Measurements from ENCODE around the gene KCND2. TPM values are rescaled to one million over a fixed set of nuclear protein-coding genes. Genes with fewer than 3 reads are reported as not detected.

Gene KCND2
- total RNA-seq, 2 experiments from 2014 or later: not detected

DNA sequence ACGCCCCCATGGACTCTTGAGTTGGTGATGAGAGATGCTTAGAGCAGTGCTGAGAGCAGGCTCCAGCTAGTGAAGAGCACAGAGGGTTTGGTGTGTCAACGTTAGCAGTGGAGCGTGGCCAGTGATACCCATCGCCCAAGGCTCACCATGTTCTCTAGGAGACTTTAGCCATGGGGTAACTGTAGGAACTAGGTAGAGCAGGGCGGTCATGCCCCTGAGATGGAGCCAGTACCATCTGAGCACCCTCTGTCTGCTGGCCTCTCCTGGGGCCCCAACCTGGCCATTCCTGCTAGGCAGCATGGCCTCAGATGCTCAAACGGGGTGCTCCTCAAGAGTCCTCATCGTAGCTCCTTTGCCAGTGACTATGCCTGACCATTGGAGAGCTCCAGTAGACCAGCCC is 179.7 kb downstream of the KCND2 start:
- intact Hi-C loops (cut with micrococcal nuclease; ENCODE audit: unreplicated experiment): no loop called here
- ChIA-PET CTCF (ENCODE audit: unreplicated experiment) (no interaction called here), POLR2A (no interaction called here)
- Histone ChIP-seq H4K20me1 (ENCODE audit: insufficient read depth, low read length) (no peaks in the 10 kb centered on the region), H3K4me3 (ENCODE audit: low read depth, low read length, poor library complexity, severe bottlenecking) (no peak overlapping the region), H3K9me2 (ENCODE audit: insufficient read depth, low read length) (no peaks in the 10 kb centered on the region), H3K4me1 (ENCODE audit: insufficient read depth, low read length, poor library complexity, severe bottlenecking) (no peaks in the 10 kb centered on the region), H3K79me2 (ENCODE audit: insufficient read depth, low read depth, low read length) (no peaks in the 10 kb centered on the region), H3K4me2 (ENCODE audit: low read length) (no peak overlapping the region), H3K36me3 (ENCODE audit: insufficient read depth, low read length) (no peaks in the 10 kb centered on the region), H3K9me3 (ENCODE audit: low read length) (0 out of 2 replicates have a peak, but pooled peaks cover 4% of the 10 kb centered on the region), H2AFZ (ENCODE audit: low read length) (no peak overlapping the region), H3K27ac (ENCODE audit: low read depth, low read length, poor library complexity, severe bottlenecking) (no peak overlapping the region)
- no peak for DNase-seq (ENCODE audit: low spot score)
- TF ChIP-seq EZH2phosphoT487 (IDR thresholded peaks at IDR 0.05; ENCODE audit: borderline replicate concordance, low read depth, low read length): no peak
- BruUV-seq (replicated peaks): no TSS peak

DNA sequence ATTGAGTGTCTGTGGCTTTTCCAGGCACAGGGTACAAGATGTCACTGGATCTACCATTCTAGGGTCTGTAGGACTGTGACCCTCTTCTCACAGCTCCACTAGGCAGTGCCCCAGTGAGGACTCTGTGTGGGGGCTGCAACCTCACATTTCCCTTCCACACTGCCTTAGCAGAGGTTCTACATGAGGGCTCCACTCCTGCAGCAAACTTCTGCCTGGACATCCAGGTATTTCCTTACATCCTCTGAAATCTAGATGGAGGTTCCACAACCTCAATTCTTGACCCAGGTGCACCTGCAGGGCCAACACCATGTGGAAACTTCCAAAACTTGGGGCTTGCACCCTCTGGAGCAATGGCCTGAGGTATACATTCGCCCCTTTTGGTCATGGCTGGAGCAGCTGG is 183.7 kb downstream of the KCND2 start:
- intact Hi-C loops (cut with micrococcal nuclease; ENCODE audit: unreplicated experiment): no loop called here
- CTCF ChIA-PET (ENCODE audit: unreplicated experiment): no interaction called here
- no TSS peak for BruUV-seq (replicated peaks)

DNA sequence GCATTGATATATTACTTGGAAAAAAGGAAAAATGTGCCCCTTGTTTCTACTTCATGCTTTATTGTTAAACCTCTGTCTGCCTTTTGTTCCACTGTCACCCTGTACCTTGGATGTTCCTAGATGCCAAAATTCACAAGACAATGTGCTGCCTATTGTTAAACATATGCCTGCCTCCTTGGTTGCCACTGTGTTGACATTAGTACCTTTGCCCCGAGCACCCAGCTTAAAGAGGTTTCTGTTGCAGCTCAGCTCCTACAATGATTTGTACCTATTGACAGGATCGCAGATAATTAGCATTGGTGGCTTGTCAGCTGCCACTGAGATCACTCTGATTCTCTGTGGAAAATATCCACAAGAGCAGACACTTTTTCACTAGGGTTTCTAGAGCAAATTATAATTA is 188.0 kb downstream of the KCND2 start:
- POLR2A ChIA-PET: interaction anchor here (0.5 to 0.7 kb wide), 2 partner anchors 10 to 14 kb away, joined by 3 read pairs; no protein-coding TSS in a partner anchor
- H3K79me2 ChIP-seq (ENCODE audit: insufficient read depth, low read depth, low read length): no peaks in the 10 kb centered on the region
- no peak overlapping the region for H3K4me3 ChIP-seq (ENCODE audit: low read depth, low read length, poor library complexity, severe bottlenecking)
- DNase-seq (ENCODE audit: low spot score): no peak
- TF ChIP-seq, protein P1, sequence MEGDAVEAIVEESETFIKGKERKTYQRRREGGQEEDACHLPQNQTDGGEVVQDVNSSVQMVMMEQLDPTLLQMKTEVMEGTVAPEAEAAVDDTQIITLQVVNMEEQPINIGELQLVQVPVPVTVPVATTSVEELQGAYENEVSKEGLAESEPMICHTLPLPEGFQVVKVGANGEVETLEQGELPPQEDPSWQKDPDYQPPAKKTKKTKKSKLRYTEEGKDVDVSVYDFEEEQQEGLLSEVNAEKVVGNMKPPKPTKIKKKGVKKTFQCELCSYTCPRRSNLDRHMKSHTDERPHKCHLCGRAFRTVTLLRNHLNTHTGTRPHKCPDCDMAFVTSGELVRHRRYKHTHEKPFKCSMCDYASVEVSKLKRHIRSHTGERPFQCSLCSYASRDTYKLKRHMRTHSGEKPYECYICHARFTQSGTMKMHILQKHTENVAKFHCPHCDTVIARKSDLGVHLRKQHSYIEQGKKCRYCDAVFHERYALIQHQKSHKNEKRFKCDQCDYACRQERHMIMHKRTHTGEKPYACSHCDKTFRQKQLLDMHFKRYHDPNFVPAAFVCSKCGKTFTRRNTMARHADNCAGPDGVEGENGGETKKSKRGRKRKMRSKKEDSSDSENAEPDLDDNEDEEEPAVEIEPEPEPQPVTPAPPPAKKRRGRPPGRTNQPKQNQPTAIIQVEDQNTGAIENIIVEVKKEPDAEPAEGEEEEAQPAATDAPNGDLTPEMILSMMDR (conservative IDR thresholded peaks at IDR 0.05; ENCODE audit: low read length): no peak
- no peak for TF ChIP-seq EZH2phosphoT487 (IDR thresholded peaks at IDR 0.05; ENCODE audit: borderline replicate concordance, low read depth, low read length)
- H3K36me3 ChIP-seq (ENCODE audit: insufficient read depth, low read length): no peaks in the 10 kb centered on the region
- CTCF ChIA-PET (ENCODE audit: unreplicated experiment): no interaction called here
- intact Hi-C loops (cut with micrococcal nuclease; ENCODE audit: unreplicated experiment): no loop called here
- BruUV-seq (replicated peaks): no TSS peak
- H3K9me2 ChIP-seq (ENCODE audit: insufficient read depth, low read length): no peaks in the 10 kb centered on the region
- no peaks in the 10 kb centered on the region for H4K20me1 ChIP-seq (ENCODE audit: insufficient read depth, low read length)
- H3K4me2 ChIP-seq (ENCODE audit: low read length): no peak overlapping the region
- no peaks in the 10 kb centered on the region for H3K4me1 ChIP-seq (ENCODE audit: insufficient read depth, low read length, poor library complexity, severe bottlenecking)
- H3K9me3 ChIP-seq (ENCODE audit: low read length): 0 out of 2 replicates have a peak, but pooled peaks cover 4% of the 10 kb centered on the region
- H2AFZ ChIP-seq (ENCODE audit: low read length): no peak overlapping the region
- no peak overlapping the region for H3K27ac ChIP-seq (ENCODE audit: low read depth, low read length, poor library complexity, severe bottlenecking)

More for the DNA sequence above, 183.7 kb downstream of the KCND2 start:
- TF ChIP-seq, protein P1 (conservative IDR thresholded peaks at IDR 0.05; ENCODE audit: low read length): no peak
- no peak for TF ChIP-seq EZH2phosphoT487 (IDR thresholded peaks at IDR 0.05; ENCODE audit: borderline replicate concordance, low read depth, low read length)
- Histone ChIP-seq H4K20me1 (ENCODE audit: insufficient read depth, low read length) (no peaks in the 10 kb centered on the region), H3K9me3 (ENCODE audit: low read length) (0 out of 2 replicates have a peak, but pooled peaks cover 4% of the 10 kb centered on the region), H3K79me2 (ENCODE audit: insufficient read depth, low read depth, low read length) (no peaks in the 10 kb centered on the region), H3K27ac (ENCODE audit: low read depth, low read length, poor library complexity, severe bottlenecking) (no peak overlapping the region), H3K4me1 (ENCODE audit: insufficient read depth, low read length, poor library complexity, severe bottlenecking) (no peaks in the 10 kb centered on the region), H3K4me3 (ENCODE audit: low read depth, low read length, poor library complexity, severe bottlenecking) (no peak overlapping the region), H3K9me2 (ENCODE audit: insufficient read depth, low read length) (no peaks in the 10 kb centered on the region), H3K36me3 (ENCODE audit: insufficient read depth, low read length) (no peaks in the 10 kb centered on the region), H3K4me2 (ENCODE audit: low read length) (no peak overlapping the region), H2AFZ (ENCODE audit: low read length) (no peak overlapping the region)
- no peak for DNase-seq (ENCODE audit: low spot score)
- POLR2A ChIA-PET: no interaction called here
